Measurements from ENCODE around the gene AMOTL1.

GRCh38 chr11:94753630-94754029, 14.5 kb upstream of the AMOTL1 start:
- TF ChIP-seq POLR2A (IDR thresholded peaks at IDR 0.05) (no peak), CTCF (IDR thresholded peaks at IDR 0.05) (no peak)
